ENCODE results near the gene SORBS2.

- TF ChIP-seq CTCF (IDR thresholded peaks at IDR 0.05) (no peak), POLR2A (IDR thresholded peaks at IDR 0.05) (no peak)
Observed at GRCh38 chr4:185625503-185625902, 186.5 kb downstream of the SORBS2 start.
